Cardiac muscle cell (in vitro differentiated cells and primary cell): Measurements from ENCODE around the gene CAMTA2. TPM values are rescaled to one million over a fixed set of nuclear protein-coding genes. Genes with fewer than 3 reads are reported as not detected.

ENCODE experiments used
- DNase-seq, 2 donors: peaks; one replicate each; pipeline versions ENCODE4 v3.0.0 to v3.0.0-alpha.2; 2010 to 2017; ENCODE audit warnings: low read depth in 1 of 2, low spot score in 1 of 2
- H3K27ac ChIP-seq: fragments of 200-600 bp; sonication (generic); 2 replicates; pipeline ENCODE4 v1.5.1; 2016
- H3K27me3 ChIP-seq: fragments of 200-600 bp; sonication (generic); 2 replicates; pipeline ENCODE4 v1.6.0; 2016; ENCODE audit warnings: control low read depth
- H3K36me3 ChIP-seq: fragments of 200-600 bp; sonication (generic); 2 replicates; pipeline ENCODE4 v1.5.1; 2016; ENCODE audit warnings: control low read depth
- H3K4me1 ChIP-seq: fragments of 200-600 bp; sonication (generic); 2 replicates; pipeline ENCODE4 v1.8.1; 2017; ENCODE audit warnings: low read depth, mild to moderate bottlenecking, mixed run types
- H3K4me3 ChIP-seq: fragments of 200-600 bp; sonication (generic); 2 replicates; pipeline ENCODE4 v1.5.1; 2016; ENCODE audit warnings: mild to moderate bottlenecking
- H3K9me3 ChIP-seq: fragments of 200-600 bp; sonication (generic); 2 replicates; pipeline ENCODE4 v1.5.1; 2017; ENCODE audit warnings: low read depth, mild to moderate bottlenecking, control low read depth
- CTCF ChIP-seq: IDR thresholded peaks from 2 replicates; pipeline ENCODE4 v1.5.1; 2012; ENCODE audit warnings: low read depth, mild to moderate bottlenecking, low read length
- polyA plus RNA-seq: library from polyadenylated mRNA; unstranded; fragments of >200 nt; fragmentation: Nextera tagmentation; extraction: Ambion mirVana; gene quantifications from 2 replicates; pipeline ENCODE4 v1.2.1, GENCODE V29; 2016
- total RNA-seq: library from RNA; depleted of rRNA; stranded (reverse); fragments of >200 nt; gene quantifications from 2 replicates; pipeline ENCODE4 v1.2.3, GENCODE V29; 2016

CAMTA2 gene
- total and polyA plus RNA-seq, 2 experiments from 2014 or later, result 11.6 to 18.3 TPM

- DNase-seq, result peak in 1 of 2 donors; percentile 60
- H3K27ac ChIP-seq, result peak overlapping the region; percentile 94
- no peak for TF ChIP-seq CTCF
- no peaks in the 10 kb centered on the region for H3K9me3 ChIP-seq
- peaks cover 32% of the 10 kb centered on the region for H3K36me3 ChIP-seq
- no peaks in the 10 kb centered on the region for H3K27me3 ChIP-seq
- H3K4me3 ChIP-seq, result peak overlapping the region; percentile 96
- peaks cover 22% of the 10 kb centered on the region for H3K4me1 ChIP-seq
Measured at GRCh38 chr17:4947010-4947410, 40.5 kb downstream of the CAMTA2 start.

GRCh38 chr17:4946312-4946976 is 41.0 kb downstream of the CAMTA2 start:
- DNase-seq, result no peak
- H3K27ac ChIP-seq, result peak overlapping the region; percentile 94
- no peak for TF ChIP-seq CTCF

GRCh38 chr17:4945944-4946280 is 41.6 kb downstream of the CAMTA2 start:
- no peak for DNase-seq
- TF ChIP-seq CTCF, result no peak
- H3K4me1 ChIP-seq, result peaks cover 20% of the 10 kb centered on the region
- H3K36me3 ChIP-seq, result peaks cover 32% of the 10 kb centered on the region
- H3K27ac ChIP-seq, result peak overlapping the region; percentile 94
- H3K4me3 ChIP-seq, result no peak overlapping the region
- H3K9me3 ChIP-seq, result no peaks in the 10 kb centered on the region
- no peaks in the 10 kb centered on the region for H3K27me3 ChIP-seq

More at GRCh38 chr17:4946312-4946976, 41.0 kb downstream of the CAMTA2 start:
- H3K9me3 ChIP-seq, result no peaks in the 10 kb centered on the region
- peaks cover 32% of the 10 kb centered on the region for H3K36me3 ChIP-seq
- peaks cover 19% of the 10 kb centered on the region for H3K4me1 ChIP-seq
- peak overlapping the region; percentile 96 for H3K4me3 ChIP-seq
- no peaks in the 10 kb centered on the region for H3K27me3 ChIP-seq

GRCh38 chr17:4945176-4945943 is 42.1 kb downstream of the CAMTA2 start:
- H3K9me3 ChIP-seq, result no peaks in the 10 kb centered on the region
- peaks cover 32% of the 10 kb centered on the region for H3K36me3 ChIP-seq
- peaks cover 15% of the 10 kb centered on the region for H3K4me1 ChIP-seq
- H3K27me3 ChIP-seq, result no peaks in the 10 kb centered on the region
- DNase-seq, result peak in 1 of 2 donors; percentile 90
- H3K4me3 ChIP-seq, result no peak overlapping the region
- no peak for TF ChIP-seq CTCF
- H3K27ac ChIP-seq, result peak overlapping the region; percentile 94

- H3K9me3 ChIP-seq, result no peaks in the 10 kb centered on the region
- H3K4me1 ChIP-seq, result peaks cover 15% of the 10 kb centered on the region
- peak overlapping the region; percentile 94 for H3K27ac ChIP-seq
- no peak for TF ChIP-seq CTCF
- no peak for DNase-seq
- H3K4me3 ChIP-seq, result no peak overlapping the region
- H3K36me3 ChIP-seq, result peaks cover 32% of the 10 kb centered on the region
- H3K27me3 ChIP-seq, result no peaks in the 10 kb centered on the region
Measured at GRCh38 chr17:4944554-4945175, 42.8 kb downstream of the CAMTA2 start.
